ENCODE results near the gene GIMAP2.

GIMAP2 gene

GRCh38 chr7:150738092-150738491, 52.6 kb downstream of the GIMAP2 start:
- Histone ChIP-seq H3K9ac (no peak overlapping the region), H3K4me1 (peaks cover 14% of the 10 kb centered on the region), H3K4me3 (no peak overlapping the region), H3K9me3 (no peaks in the 10 kb centered on the region), H4K20me1 (no peaks in the 10 kb centered on the region), H3K4me2 (peak overlapping the region; percentile 65; the same call in 1 of the 2 replicates), H3K27me3 (no peaks in the 10 kb centered on the region), H3K36me3 (no peaks in the 10 kb centered on the region), H3K27ac (no peak overlapping the region)
- TF ChIP-seq Cebpa-rat (IDR thresholded peaks at IDR 0.05), result no peak

GRCh38 chr7:150738591-150739001, 53.1 kb downstream of the GIMAP2 start:
- no peaks in the 10 kb centered on the region for H4K20me1 ChIP-seq
- no peak for TF ChIP-seq Cebpa-rat (IDR thresholded peaks at IDR 0.05)

GRCh38 chr7:150739033-150739432, 53.5 kb downstream of the GIMAP2 start:
- no peaks in the 10 kb centered on the region for H3K9me3 ChIP-seq
- H3K27me3 ChIP-seq, result no peaks in the 10 kb centered on the region
- no peak overlapping the region for H3K4me2 ChIP-seq
- no peak overlapping the region for H3K4me3 ChIP-seq
- H4K20me1 ChIP-seq, result no peaks in the 10 kb centered on the region
- H3K4me1 ChIP-seq, result peaks cover 14% of the 10 kb centered on the region
- H3K9ac ChIP-seq, result no peak overlapping the region
- H3K27ac ChIP-seq, result no peak overlapping the region
- no peak for TF ChIP-seq Cebpa-rat (IDR thresholded peaks at IDR 0.05)
- no peaks in the 10 kb centered on the region for H3K36me3 ChIP-seq

More at GRCh38 chr7:150738591-150739001, 53.1 kb downstream of the GIMAP2 start:
- Histone ChIP-seq H3K36me3 (no peaks in the 10 kb centered on the region), H3K27me3 (no peaks in the 10 kb centered on the region), H3K4me1 (peaks cover 14% of the 10 kb centered on the region), H3K9ac (no peak overlapping the region), H3K9me3 (no peaks in the 10 kb centered on the region), H3K4me2 (no peak overlapping the region), H3K27ac (no peak overlapping the region), H3K4me3 (no peak overlapping the region)

- Histone ChIP-seq H4K20me1 (no peaks in the 10 kb centered on the region), H3K4me2 (no peak overlapping the region), H3K27me3 (no peaks in the 10 kb centered on the region), H3K27ac (no peak overlapping the region), H3K36me3 (no peaks in the 10 kb centered on the region), H3K4me1 (peaks cover 14% of the 10 kb centered on the region), H3K4me3 (no peak overlapping the region), H3K9me3 (no peaks in the 10 kb centered on the region), H3K9ac (no peak overlapping the region)
- no peak for TF ChIP-seq Cebpa-rat (IDR thresholded peaks at IDR 0.05)
Observed at GRCh38 chr7:150740053-150740452, 54.5 kb downstream of the GIMAP2 start.

- Histone ChIP-seq H3K9me3 (no peaks in the 10 kb centered on the region), H3K4me3 (no peak overlapping the region), H3K4me2 (no peak overlapping the region), H3K4me1 (peaks cover 6% of the 10 kb centered on the region), H3K36me3 (no peaks in the 10 kb centered on the region), H3K27ac (no peak overlapping the region), H3K27me3 (no peaks in the 10 kb centered on the region), H4K20me1 (no peaks in the 10 kb centered on the region), H3K9ac (no peak overlapping the region)
- TF ChIP-seq Cebpa-rat (IDR thresholded peaks at IDR 0.05), result no peak
Observed at GRCh38 chr7:150742286-150742968, 56.9 kb downstream of the GIMAP2 start.
